Upper lobe of left lung (tissue), 4 donors: ENCODE measurements around the gene C1QC.

ENCODE experiments used
- EP300 ChIP-seq, 4 donors: sonication (generic); formaldehyde crosslinking; IDR thresholded peaks; one replicate each; pipeline ENCODE4 v1.5.1; 2017; ENCODE audit warnings: antibody characterized with exemption in 4 of 4, control low read depth in 2 of 4
- POLR2A ChIP-seq, 4 donors: fragments of 450-650 bp; IDR thresholded peaks; one replicate each; pipeline ENCODE4 v1.5.1; 2016 to 2017; ENCODE audit warnings: antibody characterized with exemption in 4 of 4, mild to moderate bottlenecking in 2 of 4
- POLR2AphosphoS5 ChIP-seq, 2 donors: sonication (generic); formaldehyde crosslinking; IDR thresholded peaks; one replicate each; pipeline ENCODE4 v1.5.1; 2017; ENCODE audit warnings: antibody characterized with exemption in 2 of 2
- TF ChIP-seq, protein P1 (sequence below), 6 experiments: fragments of 450-650 bp in 4 of 6; fragments of 200-600 bp in 2 of 6; sonication (generic) in 2 of 6; IDR thresholded peaks; one replicate each; pipeline ENCODE4 v1.5.1; 2016 to 2019; ENCODE audit warnings: antibody characterized with exemption in 6 of 6

DNA sequence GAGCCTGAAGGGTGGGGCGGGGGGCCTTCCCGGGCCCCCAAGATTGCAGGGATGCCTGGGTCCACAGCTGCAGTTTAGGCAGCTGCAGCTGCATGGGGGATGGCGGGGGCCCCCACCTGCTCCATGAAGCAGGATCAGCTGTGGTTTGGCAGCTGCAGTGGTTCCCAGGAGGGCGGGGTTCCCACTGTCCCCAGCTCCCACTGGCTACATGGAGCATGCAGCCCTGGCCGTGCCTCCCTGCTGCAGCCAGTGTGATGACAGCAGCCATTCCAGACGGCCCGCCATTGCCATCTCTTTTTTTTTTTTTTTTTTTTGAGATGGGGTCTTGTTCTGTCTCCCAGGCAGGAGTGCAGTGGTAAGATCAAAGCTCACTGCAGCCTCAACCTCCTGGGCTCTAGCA is 8.0 kb upstream of the C1QC start:
- TF ChIP-seq, protein P1, sequence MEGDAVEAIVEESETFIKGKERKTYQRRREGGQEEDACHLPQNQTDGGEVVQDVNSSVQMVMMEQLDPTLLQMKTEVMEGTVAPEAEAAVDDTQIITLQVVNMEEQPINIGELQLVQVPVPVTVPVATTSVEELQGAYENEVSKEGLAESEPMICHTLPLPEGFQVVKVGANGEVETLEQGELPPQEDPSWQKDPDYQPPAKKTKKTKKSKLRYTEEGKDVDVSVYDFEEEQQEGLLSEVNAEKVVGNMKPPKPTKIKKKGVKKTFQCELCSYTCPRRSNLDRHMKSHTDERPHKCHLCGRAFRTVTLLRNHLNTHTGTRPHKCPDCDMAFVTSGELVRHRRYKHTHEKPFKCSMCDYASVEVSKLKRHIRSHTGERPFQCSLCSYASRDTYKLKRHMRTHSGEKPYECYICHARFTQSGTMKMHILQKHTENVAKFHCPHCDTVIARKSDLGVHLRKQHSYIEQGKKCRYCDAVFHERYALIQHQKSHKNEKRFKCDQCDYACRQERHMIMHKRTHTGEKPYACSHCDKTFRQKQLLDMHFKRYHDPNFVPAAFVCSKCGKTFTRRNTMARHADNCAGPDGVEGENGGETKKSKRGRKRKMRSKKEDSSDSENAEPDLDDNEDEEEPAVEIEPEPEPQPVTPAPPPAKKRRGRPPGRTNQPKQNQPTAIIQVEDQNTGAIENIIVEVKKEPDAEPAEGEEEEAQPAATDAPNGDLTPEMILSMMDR (IDR thresholded peaks at IDR 0.05) = no peak
- TF ChIP-seq EP300 (IDR thresholded peaks at IDR 0.05) (no peak), POLR2A (IDR thresholded peaks at IDR 0.05) (no peak), POLR2AphosphoS5 (IDR thresholded peaks at IDR 0.05) (no peak)
